Panc1 (cell line): Measurements from ENCODE around the gene OR52D1. TPM values are rescaled to one million over a fixed set of nuclear protein-coding genes. Genes with fewer than 3 reads are reported as not detected.

Experiments used
- ATAC-seq: fragments of 200-7000 bp; cut with Tn5 transposase; 2 replicates; pipeline ENCODE4 v1.9.1; 2020; ENCODE audit warnings: mild to moderate bottlenecking, moderate library complexity
- BruUV-seq: library from RNA; stranded (reverse); fragments of 400-500 nt; replicated peaks from 2 replicates; lab custom pipeline; 2021; lab: Mats Ljungman, UMichigan
- CTCF ChIA-PET: fragments of 300-600 bp; sonication (Branson Sonifier 250); formaldehyde crosslinking; loops from one replicate; lab custom pipeline; 2022; ENCODE audit warnings: antibody characterized with exemption; lab: Charles Lee
- POLR2A ChIA-PET: fragments of 300-600 bp; sonication (Branson Sonifier 250); formaldehyde crosslinking; loops from one replicate; lab custom pipeline; 2022; ENCODE audit warnings: antibody characterized with exemption; lab: Charles Lee
- DNase-seq: peaks from one replicate; pipeline ENCODE4 v3.0.0-alpha.2; 2010; ENCODE audit warnings: low read depth, low spot score
- H3K27ac ChIP-seq: 2 replicates; pipeline ENCODE4 v1.5.1; 2011; ENCODE audit warnings: mild to moderate bottlenecking, low read length, inconsistent platforms
- H3K27me3 ChIP-seq: fragments of 200-500 bp; sonication (Bioruptor generic); 2 replicates; pipeline ENCODE4 v1.6.0; 2014; ENCODE audit warnings: low read length, inconsistent platforms; ENCODE audit not compliant: control insufficient read depth, insufficient read depth
- H3K36me3 ChIP-seq: fragments of 200-500 bp; sonication (Bioruptor generic); 2 replicates; pipeline ENCODE4 v1.5.1; 2014; ENCODE audit warnings: inconsistent platforms, mild to moderate bottlenecking, low read length, moderate library complexity; ENCODE audit not compliant: control insufficient read depth, insufficient read depth
- H3K4me1 ChIP-seq: 2 replicates; pipeline ENCODE4 v1.5.1; 2011; ENCODE audit warnings: inconsistent platforms, mild to moderate bottlenecking, low read length, moderate library complexity; ENCODE audit not compliant: control insufficient read depth, insufficient read depth
- H3K4me3 ChIP-seq, 2 experiments: 2 replicates each; pipeline ENCODE4 v1.5.1; 2011 to 2012; ENCODE audit warnings: low read depth in 2 of 2, low read length in 2 of 2, mild to moderate bottlenecking in 2 of 2, inconsistent platforms in 1 of 2, moderate library complexity in 1 of 2
- H3K9me3 ChIP-seq: fragments of 200-500 bp; sonication (Bioruptor generic); 2 replicates; pipeline ENCODE4 v1.5.1; 2014; ENCODE audit warnings: low read depth, mild to moderate bottlenecking, inconsistent platforms, low read length, moderate library complexity; ENCODE audit not compliant: control insufficient read depth, insufficient read depth
- POLR2AphosphoS5 ChIP-seq: IDR thresholded peaks from 2 replicates; pipeline ENCODE4 v1.6.1; 2012; ENCODE audit warnings: mild to moderate bottlenecking, low read depth, low read length, moderate library complexity
- SIN3A ChIP-seq: IDR thresholded peaks from 2 replicates; pipeline ENCODE4 v1.6.1; 2012; ENCODE audit warnings: low read depth, mild to moderate bottlenecking, low read length, moderate library complexity, borderline replicate concordance; ENCODE audit not compliant: insufficient read depth
- TCF7L2 ChIP-seq: IDR thresholded peaks from 2 replicates; pipeline ENCODE4 v1.6.1; 2011; ENCODE audit warnings: mild to moderate bottlenecking, low read depth, low read length, inconsistent platforms
- in situ Hi-C: cut with HindIII; loops from 2 replicates; pipeline ENCODE4 v1.10.0; 2016; ENCODE audit warnings: low sequenced_read_pairs, low pct_unique_long_range_greater_than_20kb
- intact Hi-C: fragments of 100-400 bp; cut with micrococcal nuclease; formaldehyde crosslinking; loops from one replicate; pipeline ENCODE4 v1.10.0; 2022; ENCODE audit not compliant: unreplicated experiment
- total RNA-seq: library from RNA; stranded (reverse); gene quantifications from one replicate; pipeline ENCODE4 v1.2.1, GENCODE V29; 2021; ENCODE audit not compliant: unreplicated experiment
- TF ChIP-seq, protein P1 (sequence below), 2 experiments: IDR thresholded peaks; 2 replicates each; pipeline ENCODE4 v1.6.1; 2011 to 2012; ENCODE audit warnings: low read depth in 2 of 2, control low read depth in 1 of 2, low read length in 1 of 2, mild to moderate bottlenecking in 1 of 2, moderate library complexity in 1 of 2; ENCODE audit not compliant: insufficient read depth in 1 of 2
- TF ChIP-seq, protein P2 (sequence below): fragments of 450-650 bp; IDR thresholded peaks from 2 replicates; pipeline ENCODE4 v1.5.1; 2017; ENCODE audit warnings: mild to moderate bottlenecking

Gene OR52D1
- total RNA-seq, 1 experiment from 2014 or later = not detected

DNA sequence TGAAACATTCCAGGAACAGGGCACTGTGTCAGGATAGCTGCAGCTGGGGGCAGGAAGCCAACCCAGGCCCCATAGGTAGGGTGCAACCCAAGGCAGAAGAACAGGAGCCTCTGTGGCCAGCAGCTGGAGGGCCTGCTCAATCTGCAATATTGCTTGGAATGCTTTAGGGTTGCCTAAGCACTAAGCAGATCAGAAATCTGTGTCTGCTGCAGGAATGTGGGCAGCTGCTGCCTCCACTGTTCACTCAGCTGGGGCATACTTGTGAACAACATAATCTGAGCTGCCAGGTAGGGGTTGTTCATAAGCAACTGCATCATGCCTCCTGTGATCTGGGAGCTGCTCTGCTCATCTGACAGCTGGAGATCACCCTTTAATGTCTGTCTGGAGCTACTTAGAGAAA is 26.4 kb downstream of the OR52D1 start:
- BruUV-seq = no TSS peak

DNA sequence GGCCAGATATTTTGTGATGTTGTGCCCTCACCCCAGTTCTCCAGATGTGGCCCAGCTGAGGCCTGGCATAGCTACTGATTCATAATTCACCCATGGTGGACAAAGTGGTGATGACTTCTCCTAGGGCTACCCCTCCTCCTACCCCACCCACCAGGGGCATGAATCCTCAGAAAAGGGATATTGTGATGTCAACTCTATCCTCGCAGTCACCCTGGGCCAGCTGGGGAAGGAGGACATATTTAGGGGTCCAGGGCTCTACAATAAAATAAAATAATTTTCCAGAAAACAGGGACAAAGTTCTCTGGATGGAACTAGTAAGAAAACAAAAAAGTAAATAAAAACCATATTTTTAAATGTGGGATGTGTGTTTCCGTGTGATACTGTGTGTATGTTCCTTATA is 28.1 kb downstream of the OR52D1 start, which contains the start of gene UBQLNL:
TSS of gene UBQLNL (minus strand) at position 101 of the 400 bp plus-strand sequence. CDS start 258 bp downstream, outside the sequence.
- no peak within 1 kb of the TSS for H3K4me3 ChIP-seq
- no peak for ATAC-seq
- H3K27ac ChIP-seq = no peak within 1 kb of the TSS
- DNase-seq = no peak
- H3K36me3 ChIP-seq = no peaks in the 10 kb centered on the region
- ChIA-PET POLR2A (no interaction called here), CTCF (no interaction called here)
- in situ Hi-C loops (no loop called here), intact Hi-C loops (no loop called here)
- BruUV-seq = no TSS peak
- no peaks in the 10 kb centered on the region for H3K9me3 ChIP-seq
- no peaks in the 10 kb centered on the region for H3K4me1 ChIP-seq
- peaks cover 3% of the 10 kb centered on the region; the same call in 1 of the 2 replicates for H3K27me3 ChIP-seq
- TF ChIP-seq POLR2AphosphoS5 (no peak), TCF7L2 (no peak), SIN3A (no peak)
- TF ChIP-seq, protein P1, sequence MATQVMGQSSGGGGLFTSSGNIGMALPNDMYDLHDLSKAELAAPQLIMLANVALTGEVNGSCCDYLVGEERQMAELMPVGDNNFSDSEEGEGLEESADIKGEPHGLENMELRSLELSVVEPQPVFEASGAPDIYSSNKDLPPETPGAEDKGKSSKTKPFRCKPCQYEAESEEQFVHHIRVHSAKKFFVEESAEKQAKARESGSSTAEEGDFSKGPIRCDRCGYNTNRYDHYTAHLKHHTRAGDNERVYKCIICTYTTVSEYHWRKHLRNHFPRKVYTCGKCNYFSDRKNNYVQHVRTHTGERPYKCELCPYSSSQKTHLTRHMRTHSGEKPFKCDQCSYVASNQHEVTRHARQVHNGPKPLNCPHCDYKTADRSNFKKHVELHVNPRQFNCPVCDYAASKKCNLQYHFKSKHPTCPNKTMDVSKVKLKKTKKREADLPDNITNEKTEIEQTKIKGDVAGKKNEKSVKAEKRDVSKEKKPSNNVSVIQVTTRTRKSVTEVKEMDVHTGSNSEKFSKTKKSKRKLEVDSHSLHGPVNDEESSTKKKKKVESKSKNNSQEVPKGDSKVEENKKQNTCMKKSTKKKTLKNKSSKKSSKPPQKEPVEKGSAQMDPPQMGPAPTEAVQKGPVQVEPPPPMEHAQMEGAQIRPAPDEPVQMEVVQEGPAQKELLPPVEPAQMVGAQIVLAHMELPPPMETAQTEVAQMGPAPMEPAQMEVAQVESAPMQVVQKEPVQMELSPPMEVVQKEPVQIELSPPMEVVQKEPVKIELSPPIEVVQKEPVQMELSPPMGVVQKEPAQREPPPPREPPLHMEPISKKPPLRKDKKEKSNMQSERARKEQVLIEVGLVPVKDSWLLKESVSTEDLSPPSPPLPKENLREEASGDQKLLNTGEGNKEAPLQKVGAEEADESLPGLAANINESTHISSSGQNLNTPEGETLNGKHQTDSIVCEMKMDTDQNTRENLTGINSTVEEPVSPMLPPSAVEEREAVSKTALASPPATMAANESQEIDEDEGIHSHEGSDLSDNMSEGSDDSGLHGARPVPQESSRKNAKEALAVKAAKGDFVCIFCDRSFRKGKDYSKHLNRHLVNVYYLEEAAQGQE (IDR thresholded peaks at IDR 0.05; ENCODE audit: insufficient read depth in 1 of 2, low read depth in 2 of 2, low read length in 1 of 2) = no peak
- TF ChIP-seq, protein P2, sequence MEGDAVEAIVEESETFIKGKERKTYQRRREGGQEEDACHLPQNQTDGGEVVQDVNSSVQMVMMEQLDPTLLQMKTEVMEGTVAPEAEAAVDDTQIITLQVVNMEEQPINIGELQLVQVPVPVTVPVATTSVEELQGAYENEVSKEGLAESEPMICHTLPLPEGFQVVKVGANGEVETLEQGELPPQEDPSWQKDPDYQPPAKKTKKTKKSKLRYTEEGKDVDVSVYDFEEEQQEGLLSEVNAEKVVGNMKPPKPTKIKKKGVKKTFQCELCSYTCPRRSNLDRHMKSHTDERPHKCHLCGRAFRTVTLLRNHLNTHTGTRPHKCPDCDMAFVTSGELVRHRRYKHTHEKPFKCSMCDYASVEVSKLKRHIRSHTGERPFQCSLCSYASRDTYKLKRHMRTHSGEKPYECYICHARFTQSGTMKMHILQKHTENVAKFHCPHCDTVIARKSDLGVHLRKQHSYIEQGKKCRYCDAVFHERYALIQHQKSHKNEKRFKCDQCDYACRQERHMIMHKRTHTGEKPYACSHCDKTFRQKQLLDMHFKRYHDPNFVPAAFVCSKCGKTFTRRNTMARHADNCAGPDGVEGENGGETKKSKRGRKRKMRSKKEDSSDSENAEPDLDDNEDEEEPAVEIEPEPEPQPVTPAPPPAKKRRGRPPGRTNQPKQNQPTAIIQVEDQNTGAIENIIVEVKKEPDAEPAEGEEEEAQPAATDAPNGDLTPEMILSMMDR = no peak

More for the DNA sequence above, 26.4 kb downstream of the OR52D1 start:
- H3K36me3 ChIP-seq = no peaks in the 10 kb centered on the region
- H3K4me3 ChIP-seq = no peak overlapping the region
- H3K9me3 ChIP-seq = no peaks in the 10 kb centered on the region
- CTCF ChIA-PET = no interaction called here
- in situ Hi-C loops = no loop called here
- no peak overlapping the region for H3K27ac ChIP-seq
- TF ChIP-seq, protein P1 (IDR thresholded peaks at IDR 0.05; ENCODE audit: insufficient read depth in 1 of 2, low read depth in 2 of 2, low read length in 1 of 2) = no peak
- no peak for TF ChIP-seq POLR2AphosphoS5
- no peak for ATAC-seq
- intact Hi-C loops = no loop called here
- H3K27me3 ChIP-seq = peaks cover 3% of the 10 kb centered on the region; the same call in 1 of the 2 replicates
- DNase-seq = no peak
- POLR2A ChIA-PET = no interaction called here
- no peaks in the 10 kb centered on the region for H3K4me1 ChIP-seq
